T-helper 2 cell treated with Interferon-gamma antibody and Interleukin-4, amounts not matched to agents 5 μg/mL and 100 μg/mL, for 36 hours (primary cell): ENCODE measurements around the gene KCNQ1.
A peak's percentile ranks its signal among the peaks of the same experiment; 100 is the strongest.

ENCODE experiments used
- DNase-seq: peaks from one replicate; pipeline ENCODE4 v3.0.0; 2021; ENCODE audit warnings: low spot score
- H3K27ac Mint-ChIP-seq: one replicate; pipeline ENCODE4 v1.8.0; 2021; ENCODE audit warnings: mild to moderate bottlenecking, mixed read lengths
- H3K27me3 Mint-ChIP-seq: one replicate; pipeline ENCODE4 v1.8.0; 2021; ENCODE audit warnings: low read depth, mixed read lengths
- H3K36me3 Mint-ChIP-seq: one replicate; pipeline ENCODE4 v1.8.0; 2021; ENCODE audit warnings: low read depth, mixed read lengths
- H3K4me1 Mint-ChIP-seq: one replicate; pipeline ENCODE4 v1.8.0; 2021; ENCODE audit warnings: low read depth, mixed read lengths
- H3K4me3 Mint-ChIP-seq: one replicate; pipeline ENCODE4 v1.8.0; 2022; ENCODE audit warnings: mild to moderate bottlenecking, moderate library complexity, mixed read lengths
- H3K9me3 Mint-ChIP-seq: one replicate; pipeline ENCODE4 v1.8.0; 2021; ENCODE audit warnings: mixed read lengths

The KCNQ1 gene

GRCh38 chr11:2804189-2804588 lies 359.4 kb downstream of the KCNQ1 start:
- H3K27ac Mint-ChIP-seq: no peak overlapping the region
- no peaks in the 10 kb centered on the region for H3K27me3 Mint-ChIP-seq
- no peaks in the 10 kb centered on the region for H3K4me1 Mint-ChIP-seq

DNA sequence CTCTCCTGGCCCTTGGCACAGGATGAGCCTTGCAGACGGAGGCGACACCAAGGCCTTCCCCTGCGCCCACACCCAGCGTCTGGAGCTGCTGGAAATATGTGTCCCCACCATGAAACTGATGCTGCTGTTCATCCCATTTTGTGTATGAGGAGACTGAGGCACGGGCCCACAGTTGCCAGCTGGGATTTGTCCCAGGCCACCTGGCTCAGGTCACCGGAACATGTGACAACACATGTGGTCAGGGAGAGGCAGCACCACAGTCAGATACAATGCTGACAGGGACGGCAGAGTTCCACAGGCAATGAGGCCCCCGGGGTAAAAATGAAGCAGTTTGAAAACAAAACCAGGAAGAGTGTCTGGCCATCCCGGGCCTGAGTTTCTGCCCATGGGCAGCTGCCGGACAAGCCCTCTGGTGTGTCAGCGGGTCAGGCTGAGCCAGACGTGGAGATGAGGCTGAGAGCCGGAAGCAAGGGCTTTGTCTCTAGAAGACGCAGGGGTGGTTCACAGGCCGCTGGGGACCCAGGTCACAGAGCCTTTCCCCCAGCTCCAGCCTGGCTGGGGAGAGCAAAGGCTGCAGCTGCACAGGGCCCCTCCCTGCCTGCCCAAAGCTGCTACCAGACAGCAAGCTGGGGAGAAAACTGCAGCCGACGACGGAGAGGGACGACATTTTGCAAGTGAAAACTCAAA lies 360.0 kb downstream of the KCNQ1 start:
- no peak for DNase-seq
- Mint-ChIP-seq H3K4me1 (no peaks in the 10 kb centered on the region), H3K27ac (no peak overlapping the region), H3K27me3 (peaks cover 3% of the 10 kb centered on the region), H3K9me3 (no peaks in the 10 kb centered on the region), H3K36me3 (no peaks in the 10 kb centered on the region), H3K4me3 (no peak overlapping the region)

More at GRCh38 chr11:2804189-2804588, 359.4 kb downstream of the KCNQ1 start:
- no peak overlapping the region for H3K4me3 Mint-ChIP-seq
- no peak for DNase-seq
- H3K36me3 Mint-ChIP-seq: no peaks in the 10 kb centered on the region
- no peaks in the 10 kb centered on the region for H3K9me3 Mint-ChIP-seq

DNA sequence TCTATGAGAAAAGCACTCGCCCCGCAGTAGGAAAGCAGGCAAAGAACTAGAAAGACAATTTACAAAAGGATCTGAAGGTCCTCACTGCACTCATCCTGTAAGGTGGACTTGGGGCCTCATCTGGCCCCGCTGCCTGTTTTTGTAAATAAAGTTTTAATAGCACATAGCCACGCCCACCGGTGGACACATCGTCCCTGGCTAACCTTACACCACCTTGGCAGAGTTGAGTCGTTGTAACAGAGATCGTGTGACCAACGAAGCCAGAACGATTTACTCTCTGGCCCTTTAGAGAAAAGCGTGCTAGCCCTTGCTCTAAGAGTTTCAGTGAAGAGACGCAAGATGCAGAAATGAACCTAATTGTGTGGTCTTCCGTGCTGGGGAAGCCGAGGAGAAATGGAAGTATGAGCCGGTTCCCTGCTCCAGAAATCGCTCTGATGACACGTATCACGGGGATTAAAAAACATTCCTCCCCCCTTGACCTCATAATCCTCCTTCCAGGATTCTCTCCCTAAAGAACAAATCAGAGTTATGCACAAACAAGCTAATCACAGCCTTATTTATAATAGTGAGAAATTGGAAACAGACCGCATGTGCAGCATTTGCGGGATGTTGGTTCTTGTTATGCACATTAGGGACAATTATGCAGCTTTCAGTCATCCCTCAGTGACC lies 360.7 kb downstream of the KCNQ1 start:
- H3K36me3 Mint-ChIP-seq: no peaks in the 10 kb centered on the region
- no peak overlapping the region for H3K27ac Mint-ChIP-seq
- H3K4me3 Mint-ChIP-seq: no peak overlapping the region
- H3K4me1 Mint-ChIP-seq: no peaks in the 10 kb centered on the region
- no peaks in the 10 kb centered on the region for H3K9me3 Mint-ChIP-seq
- no peak for DNase-seq
- H3K27me3 Mint-ChIP-seq: peaks cover 3% of the 10 kb centered on the region

DNA sequence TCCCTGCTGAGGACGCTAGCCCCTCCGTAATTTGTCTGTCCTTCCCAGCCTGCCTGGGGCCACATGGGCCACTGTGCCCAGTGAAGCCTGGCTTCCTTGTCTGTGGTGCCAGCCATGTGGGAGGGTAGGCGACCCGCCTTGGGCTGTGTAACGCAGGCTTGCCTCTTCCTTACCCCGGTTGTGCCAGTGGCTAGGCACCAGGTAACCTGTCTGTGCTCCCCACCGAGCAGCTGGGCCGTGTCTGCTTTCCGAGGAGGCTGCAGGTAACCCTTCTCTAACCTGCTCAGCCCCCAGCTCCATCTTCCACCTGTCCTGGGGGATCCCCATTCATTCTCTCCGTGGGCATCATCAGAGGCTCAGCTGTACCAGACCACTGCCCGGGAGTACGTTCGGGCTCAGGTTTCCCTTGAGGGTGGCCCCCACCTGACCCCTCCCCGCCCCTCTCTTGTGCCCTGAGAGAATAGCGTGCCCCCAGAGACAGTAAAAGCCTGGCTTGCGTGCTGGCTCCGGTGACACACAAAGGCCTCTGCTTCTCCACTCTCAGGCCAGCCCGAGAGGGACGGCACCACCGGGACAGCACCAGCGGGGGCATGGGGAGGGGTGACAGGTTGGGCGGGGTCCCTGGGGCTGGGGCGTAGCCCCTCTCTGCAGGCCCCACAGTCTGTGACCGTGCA lies 361.7 kb downstream of the KCNQ1 start:
- Mint-ChIP-seq H3K27ac (no peak overlapping the region), H3K4me3 (no peak overlapping the region), H3K36me3 (no peaks in the 10 kb centered on the region), H3K4me1 (no peaks in the 10 kb centered on the region), H3K27me3 (peaks cover 3% of the 10 kb centered on the region), H3K9me3 (no peaks in the 10 kb centered on the region)
- no peak for DNase-seq

GRCh38 chr11:2807025-2807681 lies 362.3 kb downstream of the KCNQ1 start:
- Mint-ChIP-seq H3K27me3 (peaks cover 3% of the 10 kb centered on the region), H3K9me3 (no peaks in the 10 kb centered on the region), H3K27ac (no peak overlapping the region), H3K36me3 (no peaks in the 10 kb centered on the region), H3K4me1 (no peaks in the 10 kb centered on the region), H3K4me3 (no peak overlapping the region)
- DNase-seq: no peak

DNA sequence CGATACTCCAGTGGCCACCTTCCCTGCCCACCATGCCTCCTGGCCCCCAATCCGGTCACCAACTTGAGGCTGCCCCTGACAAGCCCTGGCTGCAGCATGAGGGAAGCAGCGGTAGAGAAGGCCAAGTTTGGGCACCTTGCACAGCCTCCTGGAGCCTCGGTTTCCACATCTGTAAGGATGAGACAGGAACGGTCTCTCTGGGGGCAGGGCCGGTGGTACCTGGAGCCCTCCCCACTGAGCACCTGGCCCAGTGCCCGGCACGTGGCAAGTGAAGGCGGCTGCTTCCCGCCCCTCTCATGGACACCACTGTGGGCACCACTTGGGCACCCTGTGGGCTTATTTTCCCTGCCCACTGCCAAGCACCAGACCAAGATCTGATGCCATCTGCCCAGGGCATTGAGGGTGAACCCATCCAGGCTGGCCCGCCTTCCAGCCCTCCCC lies 363.0 kb downstream of the KCNQ1 start:
- Mint-ChIP-seq H3K27me3 (peaks cover 3% of the 10 kb centered on the region), H3K27ac (no peak overlapping the region), H3K4me1 (peaks cover 6% of the 10 kb centered on the region), H3K36me3 (no peaks in the 10 kb centered on the region), H3K9me3 (no peaks in the 10 kb centered on the region), H3K4me3 (no peak overlapping the region)
- DNase-seq: no peak

- no peaks in the 10 kb centered on the region for H3K9me3 Mint-ChIP-seq
- H3K27me3 Mint-ChIP-seq: peaks cover 3% of the 10 kb centered on the region
- H3K4me1 Mint-ChIP-seq: peaks cover 9% of the 10 kb centered on the region
- no peaks in the 10 kb centered on the region for H3K36me3 Mint-ChIP-seq
- no peak overlapping the region for H3K4me3 Mint-ChIP-seq
- DNase-seq: no peak
- no peak overlapping the region for H3K27ac Mint-ChIP-seq
Observed at GRCh38 chr11:2808850-2809846, 364.3 kb downstream of the KCNQ1 start.

DNA sequence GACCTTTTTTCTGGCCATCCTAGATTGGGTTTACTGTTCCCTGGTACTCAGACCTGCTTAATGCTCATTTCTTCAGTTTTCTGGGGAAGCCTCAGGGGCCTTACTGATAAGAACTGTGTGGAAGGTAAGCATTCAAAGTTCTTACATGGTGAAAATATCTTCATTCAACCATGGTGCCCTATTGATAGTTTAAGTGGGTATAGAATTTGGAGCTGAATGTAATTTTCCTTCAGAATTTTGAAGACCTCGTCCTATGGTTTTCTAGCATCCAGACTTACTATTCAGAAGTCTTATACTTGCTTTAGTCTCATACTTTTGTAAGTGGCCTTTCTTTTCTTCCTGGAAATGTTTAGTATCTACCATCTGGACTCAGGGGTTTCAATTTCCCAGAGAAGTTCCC lies 365.0 kb downstream of the KCNQ1 start:
- no peak for DNase-seq
- Mint-ChIP-seq H3K4me3 (no peak overlapping the region), H3K36me3 (no peaks in the 10 kb centered on the region), H3K9me3 (no peaks in the 10 kb centered on the region), H3K4me1 (peaks cover 9% of the 10 kb centered on the region), H3K27me3 (peaks cover 3% of the 10 kb centered on the region), H3K27ac (no peak overlapping the region)

GRCh38 chr11:2810411-2811205 lies 365.8 kb downstream of the KCNQ1 start:
- Mint-ChIP-seq H3K27ac (no peak overlapping the region), H3K36me3 (no peaks in the 10 kb centered on the region), H3K27me3 (peaks cover 3% of the 10 kb centered on the region)

GRCh38 chr11:2811206-2812091 lies 366.6 kb downstream of the KCNQ1 start:
- H3K4me1 Mint-ChIP-seq: peaks cover 9% of the 10 kb centered on the region
- DNase-seq: no peak
- no peak overlapping the region for H3K27ac Mint-ChIP-seq
- H3K4me3 Mint-ChIP-seq: no peak overlapping the region
- peaks cover 3% of the 10 kb centered on the region for H3K27me3 Mint-ChIP-seq
- H3K36me3 Mint-ChIP-seq: no peaks in the 10 kb centered on the region
- H3K9me3 Mint-ChIP-seq: peaks cover 7% of the 10 kb centered on the region

More at GRCh38 chr11:2810411-2811205, 365.8 kb downstream of the KCNQ1 start:
- H3K9me3 Mint-ChIP-seq: no peaks in the 10 kb centered on the region
- peaks cover 9% of the 10 kb centered on the region for H3K4me1 Mint-ChIP-seq
- H3K4me3 Mint-ChIP-seq: no peak overlapping the region
- DNase-seq: no peak

GRCh38 chr11:2812371-2812991 lies 367.7 kb downstream of the KCNQ1 start:
- no peak for DNase-seq
- peak overlapping the region; percentile 49 for H3K27ac Mint-ChIP-seq
- peaks cover 7% of the 10 kb centered on the region for H3K9me3 Mint-ChIP-seq
- H3K4me3 Mint-ChIP-seq: no peak overlapping the region
- H3K4me1 Mint-ChIP-seq: peaks cover 9% of the 10 kb centered on the region
- H3K36me3 Mint-ChIP-seq: no peaks in the 10 kb centered on the region
- H3K27me3 Mint-ChIP-seq: peaks cover 3% of the 10 kb centered on the region
